Psoas muscle (tissue), 8 donors: ENCODE data around the gene MIOS. TPM values are rescaled to one million over a fixed set of nuclear protein-coding genes. Genes with fewer than 3 reads are reported as not detected.

ENCODE experiments used
- ATAC-seq, 4 donors: fragments of 200-7000 bp; cut with Tn5 transposase; one replicate each; pipeline ENCODE4 v1.9.1; 2020; ENCODE audit warnings: moderate library complexity in 3 of 4, mild to moderate bottlenecking in 2 of 4
- DNase-seq, 2 donors: peaks; one replicate each; pipeline ENCODE4 v3.0.0-alpha.2; 2020
- H3K27ac ChIP-seq: fragments of 200-600 bp; one replicate; pipeline ENCODE4 v1.8.0; 2022
- H3K27me3 ChIP-seq, 3 donors: fragments of 200-600 bp in 1 of 3; one replicate each; pipeline versions ENCODE4 v1.6.1 to v1.8.0; 2013 to 2022; ENCODE audit warnings: low read length in 2 of 3, mild to moderate bottlenecking in 2 of 3, moderate library complexity in 1 of 3; ENCODE audit not compliant: insufficient read depth in 3 of 3
- H3K36me3 ChIP-seq, 2 donors: fragments of 200-600 bp in 1 of 2; one replicate each; pipeline versions ENCODE4 v1.6.1 to v1.8.0; 2013 to 2022; ENCODE audit warnings: low read depth in 1 of 2, mild to moderate bottlenecking in 1 of 2, moderate library complexity in 1 of 2; ENCODE audit not compliant: insufficient read depth in 1 of 2
- H3K4me1 ChIP-seq: fragments of 200-600 bp; one replicate; pipeline ENCODE4 v1.8.0; 2022
- H3K4me3 ChIP-seq: fragments of 200-600 bp; one replicate; pipeline ENCODE4 v1.8.0; 2022; ENCODE audit warnings: mild to moderate bottlenecking
- H3K9me3 ChIP-seq: fragments of 200-600 bp; one replicate; pipeline ENCODE4 v1.8.0; 2022
- CTCF ChIP-seq: fragments of 200-600 bp; IDR thresholded peaks from one replicate; pipeline ENCODE4 v1.8.0; 2022; ENCODE audit warnings: antibody characterized with exemption
- WGBS, 3 donors: extraction: QIAGEN DNeasy Blood & Tissue Kit; methylation state at CpG; one replicate each; pipeline versions ENCODE4 v1.1.6 to v1.1.7; 2013; 5-methylcytosine and 5-hydroxymethylcytosine counted together
- intact Hi-C, 2 donors: fragments of 100-400 bp; cut with DNase I; formaldehyde crosslinking; loops; one replicate each; pipeline versions ENCODE4 v1.11.0 to v1.14.2; 2022
- polyA plus RNA-seq, 3 donors: library from polyadenylated mRNA; stranded (reverse); fragments of 200-250 nt; gene quantifications; one replicate each; pipeline ENCODE4 v1.2.3, GENCODE V29; 2013
- total RNA-seq, 4 donors: library from RNA; stranded (reverse); fragmentation: NEBNext Ultra II Directional in 2 of 4; extraction: Animal tissue kit (Norgen Biotek cat#: 25700) in 2 of 4; gene quantifications; one replicate each; pipeline versions ENCODE4 v1.2.1 to v1.2.4, GENCODE V29; 2021 to 2023
- donor health status: healthy with polysubstance abuse.
- donor health status: DM: no; HTN: no; CAD: no; lungs with moderate emphysema.
- donor health status: Bipolar disorder and iron deficiency.
- donor health status: healthy.
- donor health status: DM: yes; HTN: yes; CAD: no.
- donor health status: DM: no; HTN: no; CAD: no.
- donor health status: DM: no; HTN: no; CAD: no.
- donor health status: DM: yes; HTN: yes; CAD: no.

MIOS gene
- total and polyA plus RNA-seq, 7 donors: 65.2 to 219 (median 76.3) TPM

- 80 to 88% (median 82%) methylated on average over 2 of the region's 2 CpGs for WGBS, 3 donors
- ATAC-seq: no peak
- intact Hi-C loops: loop anchor here in 1 of 2 donors (5.0 kb wide), 1 partner anchor 115 kb away; no protein-coding TSS in a partner anchor
Observed at GRCh38 chr7:7537711-7538110, 29.0 kb upstream of the MIOS start.

GRCh38 chr7:7539152-7539551 is 27.5 kb upstream of the MIOS start:
- H3K27me3 ChIP-seq: no peaks in the 10 kb centered on the region
- peaks cover 5% of the 10 kb centered on the region for H3K4me1 ChIP-seq
- no peak overlapping the region for H3K27ac ChIP-seq
- TF ChIP-seq CTCF: no peak
- ATAC-seq: peak in 3 of 4 donors; percentile 18 to 63 (median 34)
- H3K9me3 ChIP-seq: no peaks in the 10 kb centered on the region
- DNase-seq: no peak
- 56 to 72% (median 58%) methylated on average over 4 of the region's 4 CpGs for WGBS, 3 donors
- intact Hi-C loops: loop anchor here in 1 of 2 donors (5.0 kb wide), 1 partner anchor 117 kb away; no protein-coding TSS in a partner anchor
- no peaks in the 10 kb centered on the region for H3K36me3 ChIP-seq
- H3K4me3 ChIP-seq: no peak overlapping the region

More at GRCh38 chr7:7537711-7538110, 29.0 kb upstream of the MIOS start:
- Histone ChIP-seq H3K36me3 (no peaks in the 10 kb centered on the region), H3K27ac (no peak overlapping the region), H3K4me3 (no peak overlapping the region), H3K4me1 (peaks cover 5% of the 10 kb centered on the region), H3K27me3 (no peaks in the 10 kb centered on the region), H3K9me3 (no peaks in the 10 kb centered on the region)
- no peak for TF ChIP-seq CTCF
- no peak for DNase-seq

- H3K27ac ChIP-seq: no peak overlapping the region
- H3K4me3 ChIP-seq: no peak overlapping the region
- H3K9me3 ChIP-seq: no peaks in the 10 kb centered on the region
- DNase-seq: no peak
- intact Hi-C loops: loop anchor here (2.0 to 5.0 kb wide), 3 partner anchors 115 to 435 kb away; no protein-coding TSS in a partner anchor
- H3K4me1 ChIP-seq: peaks cover 5% of the 10 kb centered on the region
- no peaks in the 10 kb centered on the region for H3K27me3 ChIP-seq
- 71 to 84% (median 80%) methylated on average over 4 of the region's 4 CpGs for WGBS, 3 donors
- H3K36me3 ChIP-seq: no peaks in the 10 kb centered on the region
- peak; percentile 49 to 70 (median 54) for ATAC-seq
- TF ChIP-seq CTCF: no peak
Observed at GRCh38 chr7:7539711-7540110, 27.0 kb upstream of the MIOS start.

GRCh38 chr7:7542251-7542835 is 24.3 kb upstream of the MIOS start:
- DNase-seq (no peak), ATAC-seq (no peak)
- Histone ChIP-seq H3K4me1 (no peaks in the 10 kb centered on the region), H3K4me3 (no peak overlapping the region), H3K27ac (no peak overlapping the region), H3K27me3 (no peaks in the 10 kb centered on the region), H3K36me3 (no peaks in the 10 kb centered on the region), H3K9me3 (no peaks in the 10 kb centered on the region)
- intact Hi-C loops: no loop called here
- 78 to 85% (median 80%) methylated on average over 4 of the region's 4 CpGs for whole genome bisulfite sequencing, 3 donors
- TF ChIP-seq CTCF: no peak

- no peaks in the 10 kb centered on the region for H3K9me3 ChIP-seq
- 87 to 95% (median 94%) methylated on average over 3 of the region's 3 CpGs for WGBS, 3 donors
- DNase-seq (no peak), ATAC-seq (no peak)
- intact Hi-C loops: no loop called here
- no peak for TF ChIP-seq CTCF
- H3K27me3 ChIP-seq: no peaks in the 10 kb centered on the region
- peaks cover 0 to 4% of the 10 kb centered on the region in 2 donors for H3K36me3 ChIP-seq
- peaks cover 4% of the 10 kb centered on the region for H3K4me1 ChIP-seq
- H3K4me3 ChIP-seq: no peak overlapping the region
- H3K27ac ChIP-seq: no peak overlapping the region
Observed at GRCh38 chr7:7548407-7548806, 18.3 kb upstream of the MIOS start.
